IMR-90 (cell line): ENCODE data around the gene BRMS1. TPM values are rescaled to one million over a fixed set of nuclear protein-coding genes. Genes with fewer than 3 reads are reported as not detected.

Experiments used
- ATAC-seq: fragments of 200-7000 bp; cut with Tn5 transposase; 2 replicates; pipeline ENCODE4 v1.9.1; 2020; ENCODE audit warnings: low read depth, mild to moderate bottlenecking, moderate library complexity
- BruUV-seq: library from RNA; stranded (reverse); fragments of 400-500 nt; replicated peaks from 2 replicates; lab custom pipeline; 2021; lab: Mats Ljungman, UMichigan
- CTCF ChIA-PET: fragments of 300-600 bp; formaldehyde crosslinking; extraction: SDS; loops from one replicate; lab custom pipeline; 2021; ENCODE audit warnings: antibody characterized with exemption; lab: Yijun Ruan, JAX
- POLR2A ChIA-PET: fragments of 300-600 bp; sonication (Branson Sonifier 250); formaldehyde crosslinking; loops from one replicate; lab custom pipeline; 2022; ENCODE audit warnings: antibody characterized with exemption; ENCODE audit not compliant: unreplicated experiment; lab: Charles Lee
- DNase-seq: peaks from one replicate; pipeline ENCODE4 v3.0.0; 2013
- H2AFZ ChIP-seq: replicated peaks from 2 replicates; pipeline ENCODE3; 2013; ENCODE audit warnings: low read length, mild to moderate bottlenecking; ENCODE audit not compliant: poor library complexity
- H2AK5ac ChIP-seq: 2 replicates; pipeline ENCODE4 v1.6.1; 2013; ENCODE audit warnings: low read depth, low read length, inconsistent platforms
- H2AK9ac ChIP-seq: replicated peaks from 2 replicates; pipeline ENCODE3; 2013; ENCODE audit warnings: mild to moderate bottlenecking, low read depth, low read length, moderate library complexity; ENCODE audit not compliant: poor library complexity
- H2BK120ac ChIP-seq: 2 replicates; pipeline ENCODE4 v1.6.1; 2013; ENCODE audit warnings: low read depth, low read length, inconsistent platforms
- H2BK15ac ChIP-seq: 3 replicates; pipeline ENCODE4 v1.6.1; 2013; ENCODE audit warnings: low read depth, low read length, inconsistent platforms
- H2BK20ac ChIP-seq: 2 replicates; pipeline ENCODE4 v1.6.1; 2013; ENCODE audit warnings: low read depth, mild to moderate bottlenecking, inconsistent platforms, low read length, moderate library complexity
- H2BK5ac ChIP-seq: 2 replicates; pipeline ENCODE4 v1.6.1; 2013; ENCODE audit warnings: mild to moderate bottlenecking, low read depth, low read length, inconsistent platforms; ENCODE audit not compliant: poor library complexity, severe bottlenecking
- H3K14ac ChIP-seq: replicated peaks from 2 replicates; pipeline ENCODE4 v1.6.1; 2013; ENCODE audit warnings: low read depth, low read length, inconsistent platforms
- H3K18ac ChIP-seq: 2 replicates; pipeline ENCODE4 v1.6.1; 2013; ENCODE audit warnings: low read depth, low read length, control low read depth
- H3K23ac ChIP-seq: 2 replicates; pipeline ENCODE4 v1.6.1; 2013; ENCODE audit warnings: low read depth, low read length, inconsistent platforms
- H3K27ac ChIP-seq: 2 replicates; pipeline ENCODE4 v1.5.1; 2013; ENCODE audit warnings: mild to moderate bottlenecking, control low read depth, low read length; ENCODE audit not compliant: insufficient read depth
- H3K27me3 ChIP-seq: 2 replicates; pipeline ENCODE4 v1.6.1; 2013; ENCODE audit warnings: low read length; ENCODE audit not compliant: control insufficient read depth, insufficient read depth
- H3K36me3 ChIP-seq: 2 replicates; pipeline ENCODE4 v1.6.1; 2013; ENCODE audit warnings: low read length, mixed read lengths; ENCODE audit not compliant: control insufficient read depth, insufficient read depth
- H3K4ac ChIP-seq: 2 replicates; pipeline ENCODE4 v1.6.1; 2013; ENCODE audit warnings: low read depth, low read length, inconsistent platforms
- H3K4me1 ChIP-seq: 2 replicates; pipeline ENCODE4 v1.6.1; 2013; ENCODE audit warnings: low read length, mixed read lengths; ENCODE audit not compliant: control insufficient read depth, insufficient read depth
- H3K4me2 ChIP-seq: 2 replicates; pipeline ENCODE4 v1.6.1; 2013; ENCODE audit warnings: low read depth, mild to moderate bottlenecking, control low read depth, low read length, moderate library complexity
- H3K4me3 ChIP-seq: 2 replicates; pipeline ENCODE4 v1.5.1; 2013; ENCODE audit warnings: low read depth, mild to moderate bottlenecking, control low read depth, low read length, moderate library complexity; ENCODE audit not compliant: insufficient read depth
- H3K56ac ChIP-seq: 2 replicates; pipeline ENCODE4 v1.6.1; 2013; ENCODE audit warnings: low read length, inconsistent platforms; ENCODE audit not compliant: insufficient read depth; ENCODE audit errors: extremely low read depth
- H3K79me1 ChIP-seq, 2 experiments: 2 replicates each; pipeline ENCODE4 v1.6.1; 2013; ENCODE audit warnings: low read length in 2 of 2, inconsistent platforms in 1 of 2, low read depth in 1 of 2
- H3K9ac ChIP-seq: 2 replicates; pipeline ENCODE4 v1.6.1; 2013; ENCODE audit warnings: low read depth, low read length, control low read depth
- H3K9me1 ChIP-seq: 2 replicates; pipeline ENCODE4 v1.6.1; 2013; ENCODE audit warnings: low read length, inconsistent platforms; ENCODE audit not compliant: insufficient read depth
- H3K9me3 ChIP-seq: 2 replicates; pipeline ENCODE4 v1.6.1; 2013; ENCODE audit warnings: low read length; ENCODE audit not compliant: control insufficient read depth, insufficient read depth
- H4K20me1 ChIP-seq: 2 replicates; pipeline ENCODE4 v1.6.1; 2013; ENCODE audit warnings: low read length, inconsistent platforms; ENCODE audit not compliant: insufficient read depth
- H4K5ac ChIP-seq: 2 replicates; pipeline ENCODE4 v1.6.1; 2013; ENCODE audit warnings: mild to moderate bottlenecking, low read depth, low read length, control low read depth
- H4K8ac ChIP-seq, 2 experiments: 2 replicates each; pipeline ENCODE4 v1.6.1; 2013; ENCODE audit warnings: low read depth in 2 of 2, low read length in 2 of 2, control low read depth in 1 of 2, inconsistent platforms in 1 of 2
- H4K91ac ChIP-seq: 2 replicates; pipeline ENCODE4 v1.6.1; 2013; ENCODE audit warnings: low read depth, low read length, inconsistent platforms; ENCODE audit not compliant: insufficient read depth
- BHLHE40 ChIP-seq: fragments of 150-350 bp; IDR thresholded peaks from 2 replicates; pipeline ENCODE4 v1.6.1; 2016; ENCODE audit warnings: mild to moderate bottlenecking, low read depth, low read length
- CHD1 ChIP-seq: IDR thresholded peaks from 2 replicates; pipeline ENCODE4 v1.6.1; 2012; ENCODE audit warnings: low read depth, low read length, improper control_type of control experiment
- MAZ ChIP-seq: IDR thresholded peaks from 2 replicates; pipeline ENCODE4 v1.6.1; 2012; ENCODE audit warnings: low read depth, mild to moderate bottlenecking, low read length, improper control_type of control experiment, moderate library complexity, borderline replicate concordance
- MXI1 ChIP-seq: IDR thresholded peaks from 2 replicates; pipeline ENCODE4 v1.6.1; 2012; ENCODE audit warnings: low read depth, mild to moderate bottlenecking, low read length, moderate library complexity, borderline replicate concordance
- NFE2L2 ChIP-seq: fragments of 150-350 bp; IDR thresholded peaks from 2 replicates; pipeline ENCODE4 v1.6.1; 2016; ENCODE audit warnings: low read depth, mild to moderate bottlenecking, low read length
- POLR2A ChIP-seq: IDR thresholded peaks from 2 replicates; pipeline ENCODE4 v1.6.1; 2012; ENCODE audit warnings: mild to moderate bottlenecking, low read depth, low read length
- RFX5 ChIP-seq: IDR thresholded peaks from 2 replicates; pipeline ENCODE4 v1.8.0; 2012; ENCODE audit warnings: low read depth, mild to moderate bottlenecking, low read length, moderate library complexity
- WGBS, 2 experiments: methylation state at CpG; one replicate each; pipeline versions ENCODE4 v1.1.5 to v1.1.7; 2013; ENCODE audit warnings: missing lambda C conversion rate in 2 of 2; ENCODE audit not compliant: insufficient read length in 1 of 2; ENCODE audit errors: extremely low coverage in 2 of 2; 5-methylcytosine and 5-hydroxymethylcytosine counted together
- dilution Hi-C: fragments of 300-500 bp; cut with HindIII; formaldehyde crosslinking; loops from one replicate; pipeline ENCODE4 v1.14.3; 2018; ENCODE audit warnings: low sequenced_read_pairs; ENCODE audit not compliant: unreplicated experiment
- in situ Hi-C: fragments of 300-500 bp; cut with MboI; formaldehyde crosslinking; loops from 3 replicates; pipeline ENCODE4 v1.14.3; 2019; ENCODE audit warnings: low sequenced_read_pairs, inconsistent platforms, mixed read lengths
- intact Hi-C: fragments of 100-400 bp; cut with micrococcal nuclease; formaldehyde crosslinking; loops from 2 replicates; pipeline ENCODE4 v1.10.0; 2022
- polyA plus RNA-seq, 3 experiments: library from polyadenylated mRNA; depleted of rRNA; stranded (reverse); fragments of >200 nt; gene quantifications; 2 replicates each; pipeline ENCODE4 v1.2.3, GENCODE V29; 2012; ENCODE audit warnings: low replicate concordance in 1 of 3
- total RNA-seq: library from RNA; depleted of rRNA; stranded (reverse); fragments of >200 nt; gene quantifications from 2 replicates; pipeline ENCODE4 v1.2.3, GENCODE V29; 2012

BRMS1 gene
- total and polyA plus RNA-seq, 2 of the 4 experiments (the other 2 are of a cell fraction): 48.3 to 57.9 TPM

DNA sequence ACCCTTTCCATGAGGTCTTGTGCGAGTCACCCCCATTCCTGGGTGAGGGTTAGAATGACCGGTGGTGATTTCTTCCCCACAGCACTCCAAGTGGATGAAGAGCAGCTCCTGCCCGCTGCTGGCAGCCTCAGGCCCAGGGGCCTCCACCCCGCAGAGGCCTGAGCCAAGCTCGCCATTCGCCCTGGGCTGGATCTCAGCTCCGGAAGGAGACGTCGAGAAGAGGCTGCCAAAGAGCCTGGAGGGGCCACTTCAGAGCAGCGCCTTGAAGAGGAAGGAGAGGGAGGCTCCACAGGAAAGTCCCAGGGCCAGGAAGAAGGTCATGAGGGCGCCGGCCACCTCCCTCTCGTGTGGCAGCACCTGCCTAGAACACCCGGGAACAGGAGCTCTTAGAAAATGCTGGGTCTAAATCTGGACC is 18.3 kb upstream of the BRMS1 start:
- Histone ChIP-seq H3K4ac (no peak overlapping the region), H3K9me3 (no peaks in the 10 kb centered on the region), H3K4me1 (no peaks in the 10 kb centered on the region), H3K9me1 (no peaks in the 10 kb centered on the region), H2AK9ac (no peak overlapping the region), H4K8ac (no peak overlapping the region), H3K18ac (no peak overlapping the region), H2AFZ (no peak overlapping the region), H4K5ac (no peak overlapping the region), H4K91ac (no peak overlapping the region), H3K4me2 (no peak overlapping the region), H3K79me1 (no peaks in the 10 kb centered on the region), H2BK15ac (no peak overlapping the region), H2BK120ac (no peak overlapping the region), H3K27ac (no peak overlapping the region), H3K56ac (no peak overlapping the region), H2BK20ac (no peak overlapping the region), H3K36me3 (no peaks in the 10 kb centered on the region), H3K23ac (no peak overlapping the region), H3K4me3 (no peak overlapping the region), H4K20me1 (no peaks in the 10 kb centered on the region), H2BK5ac (no peak overlapping the region), H2AK5ac (no peak overlapping the region), H3K14ac (no peak overlapping the region), H3K27me3 (peaks cover 2% of the 10 kb centered on the region; the same call in 1 of the 2 replicates), H3K9ac (no peak overlapping the region)
- no TSS peak for BruUV-seq
- intact Hi-C loops: no loop called here
- dilution Hi-C loops: no loop called here
- in situ Hi-C loops: no loop called here
- no peak for DNase-seq
- WGBS, 2 experiments: no CpG with 5 or more reads among the region's 14 CpGs
- ATAC-seq: no peak
- ChIA-PET POLR2A (no interaction called here), CTCF (interaction anchor here (0.6 to 1.2 kb wide), 6 partner anchors 15 to 570 kb away, joined by 3 to 7 read pairs (median 5); no protein-coding TSS in a partner anchor)
- no peak for TF ChIP-seq MAZ
- no peak for TF ChIP-seq NFE2L2
- no peak for TF ChIP-seq CHD1
- no peak for TF ChIP-seq BHLHE40
- no peak for TF ChIP-seq RFX5
- TF ChIP-seq POLR2A: no peak
- TF ChIP-seq MXI1: no peak
